A673 (cell line): Measurements from ENCODE around the gene SOBP. TPM values are rescaled to one million over a fixed set of nuclear protein-coding genes. Genes with fewer than 3 reads are reported as not detected.

Experiments used
- BruUV-seq: library from RNA; stranded (reverse); fragments of 400-500 nt; replicated peaks from 2 replicates; lab custom pipeline; 2021; lab: Mats Ljungman, UMichigan
- CTCF ChIA-PET: fragments of 300-600 bp; sonication (Branson Sonifier 250); formaldehyde crosslinking; loops from one replicate; lab custom pipeline; 2022; ENCODE audit warnings: antibody characterized with exemption; lab: Charles Lee
- POLR2A ChIA-PET: fragments of 300-600 bp; sonication (Branson Sonifier 250); formaldehyde crosslinking; loops from one replicate; lab custom pipeline; 2022; ENCODE audit warnings: antibody characterized with exemption; ENCODE audit not compliant: low non-redundant PET; lab: Charles Lee
- DNase-seq: peaks from one replicate; pipeline ENCODE4 v3.0.0-alpha.2; 2015; ENCODE audit warnings: low spot score
- H3K27ac ChIP-seq: fragments of 200-600 bp; sonication (generic); 2 replicates; pipeline ENCODE4 v1.5.1; 2016; ENCODE audit warnings: mixed run types, low read depth, mild to moderate bottlenecking, mixed read lengths, antibody characterized with exemption, low read length; ENCODE audit not compliant: poor library complexity, severe bottlenecking
- H3K27me3 ChIP-seq: fragments of 200-600 bp; sonication (generic); replicated peaks from 2 replicates; pipeline ENCODE4 v1.6.1; 2017; ENCODE audit warnings: mixed run types, low read depth, mild to moderate bottlenecking, mixed read lengths, antibody characterized with exemption, low read length; ENCODE audit not compliant: insufficient read depth, poor library complexity
- H3K36me3 ChIP-seq: fragments of 200-600 bp; sonication (generic); 2 replicates; pipeline ENCODE4 v1.6.1; 2016; ENCODE audit warnings: mixed run types, mild to moderate bottlenecking, mixed read lengths, antibody characterized with exemption, low read length; ENCODE audit not compliant: insufficient read depth, poor library complexity, severe bottlenecking
- H3K4me1 ChIP-seq: fragments of 200-600 bp; sonication (generic); 2 replicates; pipeline ENCODE4 v1.6.1; 2017; ENCODE audit warnings: mixed run types, mild to moderate bottlenecking, mixed read lengths, antibody characterized with exemption, low read length; ENCODE audit not compliant: insufficient read depth, poor library complexity, severe bottlenecking
- H3K4me3 ChIP-seq: fragments of 200-600 bp; sonication (generic); 2 replicates; pipeline ENCODE4 v1.5.1; 2016; ENCODE audit warnings: low read depth, mixed run types, mild to moderate bottlenecking, mixed read lengths, low read length; ENCODE audit not compliant: poor library complexity, severe bottlenecking
- H3K9me3 ChIP-seq: fragments of 200-600 bp; sonication (generic); 2 replicates; pipeline ENCODE4 v1.6.1; 2016; ENCODE audit warnings: mixed run types, low read depth, mild to moderate bottlenecking, mixed read lengths, antibody characterized with exemption, low read length; ENCODE audit not compliant: poor library complexity, severe bottlenecking
- EZH2 ChIP-seq: fragments of 200-600 bp; sonication (generic); IDR thresholded peaks from 2 replicates; pipeline ENCODE4 v1.6.1; 2017; ENCODE audit warnings: borderline replicate concordance, low read depth, mild to moderate bottlenecking, mixed read lengths, antibody characterized with exemption, low read length; ENCODE audit not compliant: poor library complexity, severe bottlenecking
- intact Hi-C: fragments of 100-400 bp; cut with micrococcal nuclease; formaldehyde crosslinking; loops from one replicate; pipeline ENCODE4 v1.10.0; 2022; ENCODE audit not compliant: unreplicated experiment
- total RNA-seq: library from RNA; stranded (reverse); gene quantifications from 2 replicates; pipeline ENCODE4 v1.2.3, GENCODE V29; 2021
- TF ChIP-seq, protein P1 (sequence below): fragments of 300-800, 200-600 bp; sonication (generic); conservative IDR thresholded peaks from 2 replicates; pipeline ENCODE4 v1.5.1; 2017; ENCODE audit warnings: low read depth, mild to moderate bottlenecking, antibody characterized with exemption, low read length, moderate library complexity, mixed read lengths

Gene SOBP
- total RNA-seq, 1 experiment from 2014 or later = 3.3 TPM

DNA sequence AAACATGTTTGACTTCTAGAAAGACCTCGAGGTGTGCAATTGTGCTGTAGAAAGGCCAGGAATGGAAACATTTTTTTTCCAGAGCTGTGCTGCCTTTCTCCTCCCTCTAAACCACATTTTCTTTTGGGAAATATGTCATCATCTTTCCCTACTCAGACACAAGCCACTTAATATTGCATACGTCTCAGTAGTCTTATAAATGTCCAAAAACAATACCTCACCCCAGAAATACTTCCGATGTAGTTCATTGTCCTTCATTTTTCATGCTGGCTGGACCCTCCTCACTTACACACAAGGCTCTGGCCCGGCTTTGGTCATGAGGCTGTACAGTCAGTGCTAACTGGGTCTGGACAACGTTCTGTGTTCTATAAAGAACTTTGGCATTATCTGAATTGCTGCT, 207.8 kb downstream of the SOBP start:
- Histone ChIP-seq H3K27ac (no peak overlapping the region), H3K36me3 (no peaks in the 10 kb centered on the region), H3K4me3 (no peak overlapping the region), H3K9me3 (no peaks in the 10 kb centered on the region), H3K4me1 (no peaks in the 10 kb centered on the region), H3K27me3 (no peaks in the 10 kb centered on the region)
- no peak for TF ChIP-seq EZH2
- TF ChIP-seq, protein P1, sequence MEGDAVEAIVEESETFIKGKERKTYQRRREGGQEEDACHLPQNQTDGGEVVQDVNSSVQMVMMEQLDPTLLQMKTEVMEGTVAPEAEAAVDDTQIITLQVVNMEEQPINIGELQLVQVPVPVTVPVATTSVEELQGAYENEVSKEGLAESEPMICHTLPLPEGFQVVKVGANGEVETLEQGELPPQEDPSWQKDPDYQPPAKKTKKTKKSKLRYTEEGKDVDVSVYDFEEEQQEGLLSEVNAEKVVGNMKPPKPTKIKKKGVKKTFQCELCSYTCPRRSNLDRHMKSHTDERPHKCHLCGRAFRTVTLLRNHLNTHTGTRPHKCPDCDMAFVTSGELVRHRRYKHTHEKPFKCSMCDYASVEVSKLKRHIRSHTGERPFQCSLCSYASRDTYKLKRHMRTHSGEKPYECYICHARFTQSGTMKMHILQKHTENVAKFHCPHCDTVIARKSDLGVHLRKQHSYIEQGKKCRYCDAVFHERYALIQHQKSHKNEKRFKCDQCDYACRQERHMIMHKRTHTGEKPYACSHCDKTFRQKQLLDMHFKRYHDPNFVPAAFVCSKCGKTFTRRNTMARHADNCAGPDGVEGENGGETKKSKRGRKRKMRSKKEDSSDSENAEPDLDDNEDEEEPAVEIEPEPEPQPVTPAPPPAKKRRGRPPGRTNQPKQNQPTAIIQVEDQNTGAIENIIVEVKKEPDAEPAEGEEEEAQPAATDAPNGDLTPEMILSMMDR = no peak
- intact Hi-C loops = no loop called here
- BruUV-seq = no TSS peak
- DNase-seq = no peak
- ChIA-PET CTCF (no interaction called here), POLR2A (no interaction called here)

DNA sequence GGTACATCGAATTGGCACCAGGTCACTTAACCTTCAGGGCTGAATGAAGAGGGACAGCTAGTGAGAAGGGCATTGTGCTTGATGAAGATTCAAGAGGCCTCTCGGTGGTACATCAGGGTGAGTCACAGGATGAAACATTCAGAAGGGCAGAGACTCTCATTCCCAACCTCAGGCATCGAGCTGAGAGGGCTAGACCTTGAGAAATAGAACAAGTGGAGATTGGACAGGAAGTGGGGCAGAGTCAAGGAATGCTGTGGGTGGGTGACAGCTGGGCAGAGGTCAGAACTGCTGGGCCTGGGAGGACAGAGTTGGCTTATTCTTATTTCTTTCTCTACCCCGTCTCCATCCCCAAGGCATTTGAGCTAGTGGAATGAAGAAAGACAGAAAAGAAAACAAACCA, 208.2 kb downstream of the SOBP start:
- no peaks in the 10 kb centered on the region for H3K4me1 ChIP-seq
- POLR2A ChIA-PET = no interaction called here
- no peaks in the 10 kb centered on the region for H3K9me3 ChIP-seq
- no TSS peak for BruUV-seq
- DNase-seq = no peak
- H3K27ac ChIP-seq = no peak overlapping the region
- H3K4me3 ChIP-seq = no peak overlapping the region
- CTCF ChIA-PET = no interaction called here
- intact Hi-C loops = no loop called here
- H3K36me3 ChIP-seq = no peaks in the 10 kb centered on the region
- no peaks in the 10 kb centered on the region for H3K27me3 ChIP-seq
- TF ChIP-seq, protein P1 = no peak
- no peak for TF ChIP-seq EZH2

DNA sequence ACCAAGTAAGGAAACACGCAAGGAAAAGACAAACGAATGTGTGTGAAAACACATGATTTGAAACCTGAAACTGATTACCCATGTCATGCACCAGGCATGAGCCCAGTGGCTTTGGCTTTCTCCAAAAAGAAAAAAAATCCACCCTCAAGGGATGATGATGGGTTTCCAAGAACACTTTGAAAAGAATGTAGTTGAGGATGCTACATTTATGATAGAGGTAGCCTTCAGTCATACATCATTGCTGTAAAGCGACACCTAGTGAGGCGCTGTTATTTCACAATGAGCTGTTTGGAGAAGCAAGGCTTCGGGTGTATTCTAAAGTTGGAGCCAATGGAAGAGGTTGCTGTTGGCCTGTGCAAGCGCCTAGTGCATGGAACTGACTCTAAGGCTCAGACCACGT, 209.3 kb downstream of the SOBP start:
- intact Hi-C loops = no loop called here
- no peaks in the 10 kb centered on the region for H3K9me3 ChIP-seq
- no peak overlapping the region for H3K27ac ChIP-seq
- H3K36me3 ChIP-seq = no peaks in the 10 kb centered on the region
- no TSS peak for BruUV-seq
- ChIA-PET POLR2A (interaction anchor here (0.6 kb wide), 1 partner anchor 431 kb away, joined by 4 read pairs; no protein-coding TSS in a partner anchor), CTCF (no interaction called here)
- no peaks in the 10 kb centered on the region for H3K27me3 ChIP-seq
- no peaks in the 10 kb centered on the region for H3K4me1 ChIP-seq
- no peak for DNase-seq
- TF ChIP-seq EZH2 = no peak
- TF ChIP-seq, protein P1 = no peak
- no peak overlapping the region for H3K4me3 ChIP-seq
